Measurements from ENCODE around the gene ENAH.
"Not testable (repeated sequence)": the region's sequence is repeated elsewhere in the genome, so short reads cannot be mapped to it uniquely, and the experiment has no call there.

ENAH gene

DNA sequence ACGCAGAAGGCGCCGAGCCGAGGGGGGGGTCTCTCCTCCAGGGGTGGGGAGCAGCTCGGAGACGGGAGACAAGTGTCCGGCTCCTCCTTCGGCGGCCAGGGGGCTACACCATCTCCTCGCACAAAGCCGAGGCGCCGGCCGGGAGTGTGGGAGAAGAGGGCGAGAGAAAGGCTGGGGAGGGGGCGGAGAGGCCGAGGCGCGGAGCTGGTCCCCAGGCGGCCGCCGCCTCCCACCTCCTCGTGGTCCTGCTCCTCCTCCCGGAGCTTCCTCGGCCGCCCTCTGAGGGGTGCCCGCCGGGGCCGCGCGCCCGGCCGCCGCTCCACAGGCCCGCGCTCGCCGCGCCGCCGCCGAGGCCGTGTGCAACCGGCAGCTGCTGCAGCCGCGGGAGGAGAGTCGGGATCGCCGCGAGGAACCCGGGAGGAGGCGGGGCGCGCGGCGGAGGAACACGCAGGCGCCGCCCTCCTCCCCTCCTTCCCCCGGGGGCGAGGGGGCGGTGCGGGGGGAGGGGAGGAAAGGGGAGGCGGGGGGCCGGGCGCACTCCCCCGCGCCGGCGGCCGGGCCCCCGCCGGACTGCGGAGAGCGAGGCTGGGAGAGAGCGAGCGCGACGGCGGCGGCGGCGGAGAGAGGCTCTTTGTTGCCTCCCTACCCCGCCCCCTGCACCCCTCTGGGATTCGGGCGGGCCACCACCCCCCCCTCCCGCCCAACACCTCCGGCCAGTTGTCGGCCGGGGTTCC, at the start of gene ENAH:
TSS of gene ENAH (minus strand) at position 395 of the 734 bp plus-strand sequence. CDS start 433 bp downstream, outside the sequence.
- DNase-seq (ENCODE audit: low read depth): no peak
- peak within 1 kb of the TSS; percentile 96 for H3K4me3 ChIP-seq (ENCODE audit: low read depth, low read length)
- TF ChIP-seq, protein P1, sequence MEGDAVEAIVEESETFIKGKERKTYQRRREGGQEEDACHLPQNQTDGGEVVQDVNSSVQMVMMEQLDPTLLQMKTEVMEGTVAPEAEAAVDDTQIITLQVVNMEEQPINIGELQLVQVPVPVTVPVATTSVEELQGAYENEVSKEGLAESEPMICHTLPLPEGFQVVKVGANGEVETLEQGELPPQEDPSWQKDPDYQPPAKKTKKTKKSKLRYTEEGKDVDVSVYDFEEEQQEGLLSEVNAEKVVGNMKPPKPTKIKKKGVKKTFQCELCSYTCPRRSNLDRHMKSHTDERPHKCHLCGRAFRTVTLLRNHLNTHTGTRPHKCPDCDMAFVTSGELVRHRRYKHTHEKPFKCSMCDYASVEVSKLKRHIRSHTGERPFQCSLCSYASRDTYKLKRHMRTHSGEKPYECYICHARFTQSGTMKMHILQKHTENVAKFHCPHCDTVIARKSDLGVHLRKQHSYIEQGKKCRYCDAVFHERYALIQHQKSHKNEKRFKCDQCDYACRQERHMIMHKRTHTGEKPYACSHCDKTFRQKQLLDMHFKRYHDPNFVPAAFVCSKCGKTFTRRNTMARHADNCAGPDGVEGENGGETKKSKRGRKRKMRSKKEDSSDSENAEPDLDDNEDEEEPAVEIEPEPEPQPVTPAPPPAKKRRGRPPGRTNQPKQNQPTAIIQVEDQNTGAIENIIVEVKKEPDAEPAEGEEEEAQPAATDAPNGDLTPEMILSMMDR (IDR thresholded peaks at IDR 0.05; ENCODE audit: control insufficient read depth, extremely low read depth, insufficient read depth): no peak

DNA sequence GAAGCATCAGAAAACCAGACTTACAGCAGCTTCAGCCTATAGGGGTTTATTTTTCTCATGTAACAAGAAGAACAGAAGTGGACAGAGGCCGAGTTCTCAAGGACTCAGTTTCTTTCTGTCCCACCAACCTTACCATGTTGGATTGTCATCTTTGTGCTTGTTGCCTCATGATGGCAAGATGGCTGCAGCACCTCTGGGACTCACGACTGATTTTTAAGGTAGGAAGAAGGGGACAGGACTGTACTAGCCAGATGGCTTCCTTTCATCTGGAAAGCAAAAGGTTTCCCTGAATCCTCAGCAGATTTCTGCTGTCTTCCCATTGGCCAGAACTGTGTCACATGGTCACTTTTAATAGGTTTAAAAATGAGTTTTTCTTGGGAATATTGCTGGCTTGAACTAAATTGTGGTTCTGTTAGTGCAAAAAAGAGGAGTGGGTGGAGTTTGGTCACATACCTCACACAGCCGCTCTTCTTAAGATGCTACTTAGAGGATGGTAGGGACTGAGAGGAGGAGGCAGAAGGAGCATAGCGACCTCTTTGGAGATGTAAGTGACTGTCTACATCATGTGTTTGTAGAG, 48.1 kb upstream of the ENAH start:
- no peak for DNase-seq (ENCODE audit: low read depth)
- H3K4me3 ChIP-seq (ENCODE audit: low read depth, low read length): no peak overlapping the region
- TF ChIP-seq, protein P1 (IDR thresholded peaks at IDR 0.05; ENCODE audit: control insufficient read depth, extremely low read depth, insufficient read depth): no peak

DNA sequence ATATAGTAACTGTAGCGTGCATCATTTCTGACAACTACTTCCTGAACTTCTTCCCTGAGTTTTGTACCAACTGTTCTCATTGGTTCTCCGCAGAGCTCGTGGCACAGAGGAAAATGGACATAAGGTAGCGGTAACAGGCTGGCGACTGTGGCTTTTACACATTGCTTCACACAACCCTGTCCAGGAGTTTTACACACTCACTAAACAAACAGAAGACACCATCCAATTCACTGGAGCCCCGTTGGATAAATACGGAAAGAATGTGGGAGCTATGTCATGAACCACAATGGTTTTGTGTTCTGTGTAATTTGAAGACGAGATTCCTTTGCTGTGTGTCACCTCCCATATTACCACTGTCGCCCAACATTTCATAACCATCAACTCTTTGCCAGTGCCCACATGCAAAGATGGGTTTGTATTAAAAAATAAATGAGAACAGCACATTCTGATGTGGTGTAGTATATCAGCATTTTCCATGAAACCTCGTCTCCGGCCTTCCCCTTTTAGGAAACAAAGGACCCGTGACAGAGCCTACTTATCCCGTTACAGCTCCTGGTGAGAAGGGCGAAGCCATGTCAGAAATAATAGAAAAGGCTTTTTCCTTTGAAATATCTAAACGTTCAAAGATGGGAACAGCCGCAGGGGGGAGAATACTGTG, 47.4 kb upstream of the ENAH start:
- DNase-seq (ENCODE audit: low read depth): no peak
- TF ChIP-seq, protein P1 (IDR thresholded peaks at IDR 0.05; ENCODE audit: control insufficient read depth, extremely low read depth, insufficient read depth): no peak
- no peak overlapping the region for H3K4me3 ChIP-seq (ENCODE audit: low read depth, low read length)

DNA sequence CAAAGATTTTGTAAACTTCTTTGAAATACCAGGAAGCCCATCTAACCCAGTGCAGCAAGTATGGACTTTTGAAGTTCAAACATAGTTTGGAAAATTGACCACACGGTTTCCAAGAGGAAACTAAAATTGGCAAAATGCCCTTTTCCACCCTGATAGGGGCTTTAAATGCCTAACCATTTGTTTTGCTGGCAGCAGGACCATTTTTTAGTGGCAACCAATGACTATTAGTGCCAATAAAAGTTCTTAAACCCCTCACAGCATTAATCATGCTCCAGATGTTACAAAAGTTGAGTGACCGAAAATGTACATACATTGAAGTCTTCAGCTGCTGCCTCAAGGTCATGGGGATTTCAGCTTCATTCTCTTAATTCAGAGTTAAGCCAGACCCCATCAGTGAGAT, 46.4 kb upstream of the ENAH start:
- TF ChIP-seq, protein P1 (IDR thresholded peaks at IDR 0.05; ENCODE audit: control insufficient read depth, extremely low read depth, insufficient read depth): no peak
- DNase-seq (ENCODE audit: low read depth): no peak
- no peak overlapping the region for H3K4me3 ChIP-seq (ENCODE audit: low read depth, low read length)

DNA sequence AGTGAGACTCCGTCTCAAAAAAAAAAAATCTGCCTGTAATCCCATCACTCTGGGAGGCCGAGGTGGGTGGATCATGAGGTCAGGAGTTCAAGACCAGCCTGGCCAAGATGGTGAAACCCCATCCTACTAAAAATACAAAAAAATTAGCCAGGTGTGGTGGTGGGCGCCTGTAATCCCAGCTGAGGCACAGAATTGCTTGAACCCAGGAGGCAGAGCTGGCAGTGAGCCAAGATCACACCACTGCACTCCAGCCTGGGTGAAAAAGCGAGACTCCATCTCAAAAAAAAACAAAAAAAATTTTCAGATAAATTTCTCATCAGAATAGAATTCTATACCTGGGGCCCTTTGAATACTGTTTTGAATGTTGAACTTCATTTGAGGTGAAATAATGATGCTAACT, 45.3 kb upstream of the ENAH start:
- DNase-seq (ENCODE audit: low read depth): not testable (repeated sequence)

DNA sequence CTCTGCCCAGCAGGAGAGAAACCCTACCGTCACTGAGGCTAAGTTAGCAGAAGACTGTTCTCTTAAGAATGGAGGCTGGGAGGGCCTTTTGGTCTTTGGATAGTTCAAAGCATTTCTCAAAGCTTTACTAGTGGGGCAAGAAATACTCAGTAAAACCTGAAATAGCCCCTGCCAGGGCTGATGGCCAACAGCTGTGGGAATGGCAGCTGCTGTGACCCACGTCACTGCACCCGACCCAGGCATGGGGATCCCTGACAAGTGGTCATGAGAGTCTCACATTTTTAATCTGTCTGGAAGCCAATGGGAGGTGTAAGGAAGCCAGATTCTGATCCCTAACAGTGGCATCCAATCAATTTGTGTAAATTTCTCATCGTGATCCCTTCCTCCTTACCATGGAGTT, 44.5 kb upstream of the ENAH start:
- no peak overlapping the region for H3K4me3 ChIP-seq (ENCODE audit: low read depth, low read length)
- TF ChIP-seq, protein P1 (IDR thresholded peaks at IDR 0.05; ENCODE audit: control insufficient read depth, extremely low read depth, insufficient read depth): no peak
- no peak for DNase-seq (ENCODE audit: low read depth)

More for the DNA sequence above, 45.3 kb upstream of the ENAH start:
- H3K4me3 ChIP-seq (ENCODE audit: low read depth, low read length): not testable (repeated sequence)

DNA sequence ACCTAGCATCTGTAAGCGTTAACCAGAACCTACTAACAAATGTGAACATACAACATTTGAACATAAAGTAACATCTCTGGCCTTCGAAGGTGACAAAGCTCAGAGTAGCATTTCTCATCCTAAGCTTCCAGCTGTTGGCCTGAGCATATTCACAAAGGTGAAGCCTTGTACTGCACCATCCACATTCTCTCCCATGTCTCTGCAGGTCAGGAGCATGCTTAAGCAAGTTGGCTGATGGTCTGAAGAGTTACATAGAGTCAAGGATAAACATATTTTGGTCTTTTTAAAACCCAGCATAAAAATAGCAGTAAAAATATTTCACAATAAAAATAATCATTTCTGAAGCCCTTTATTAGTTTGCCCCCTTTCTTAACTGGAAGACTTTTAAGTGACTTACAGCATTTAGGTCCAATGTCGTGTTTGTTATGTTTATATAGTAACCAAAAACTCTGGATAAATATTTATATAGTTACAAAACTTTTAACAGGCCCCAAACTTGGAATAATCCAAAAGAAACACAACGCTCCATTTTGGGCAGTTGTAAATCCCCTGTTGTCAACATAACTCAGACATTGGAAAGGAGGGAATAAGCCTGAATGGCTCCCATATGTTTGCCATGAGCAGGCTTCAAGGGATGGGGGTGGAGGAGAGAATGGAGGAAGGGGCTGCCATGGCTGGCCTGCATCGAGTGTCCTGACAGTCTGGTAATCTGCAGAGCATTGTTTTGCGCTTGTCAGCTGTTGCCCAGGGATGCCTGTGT, 42.8 kb upstream of the ENAH start:
- H3K4me3 ChIP-seq (ENCODE audit: low read depth, low read length): no peak overlapping the region
- TF ChIP-seq, protein P1 (IDR thresholded peaks at IDR 0.05; ENCODE audit: control insufficient read depth, extremely low read depth, insufficient read depth): no peak
- DNase-seq (ENCODE audit: low read depth): no peak

All from LNCaP clone FGC (cell line).